MM.1S (cell line): ENCODE measurements around the gene ADAM10.
"Not testable (repeated sequence)": the region's sequence is repeated elsewhere in the genome, so short reads cannot be mapped to it uniquely, and the experiment has no call there.

Experiments
- DNase-seq: peaks from one replicate; pipeline ENCODE4 v3.0.0-alpha.2; 2015
- H2AFZ ChIP-seq: fragments of 300-600 bp; sonication (generic); 2 replicates; pipeline ENCODE4 v1.6.0; 2016; ENCODE audit warnings: antibody characterized with exemption, low read length
- H3F3A ChIP-seq: fragments of 300-600 bp; sonication (generic); 2 replicates; pipeline ENCODE4 v1.6.1; 2016; ENCODE audit warnings: mild to moderate bottlenecking, antibody characterized with exemption, low read length, moderate library complexity, mixed read lengths; ENCODE audit not compliant: insufficient read depth
- H3K27ac ChIP-seq: fragments of 300-600 bp; sonication (generic); 2 replicates; pipeline ENCODE4 v1.5.1; 2016; ENCODE audit warnings: mild to moderate bottlenecking, low read length
- H3K27me3 ChIP-seq: fragments of 300-600 bp; sonication (generic); replicated peaks from 2 replicates; pipeline ENCODE4 v1.6.0; 2016; ENCODE audit warnings: low read length; ENCODE audit not compliant: insufficient read depth
- H3K36me3 ChIP-seq: fragments of 300-600 bp; sonication (generic); replicated peaks from 2 replicates; pipeline ENCODE4 v1.6.1; 2016; ENCODE audit warnings: mild to moderate bottlenecking, low read length, mixed read lengths; ENCODE audit not compliant: insufficient read depth
- H3K4me1 ChIP-seq: fragments of 300-600 bp; sonication (generic); 2 replicates; pipeline ENCODE4 v1.6.1; 2016; ENCODE audit warnings: low read length, mixed read lengths
- H3K4me2 ChIP-seq: fragments of 300-600 bp; sonication (generic); 2 replicates; pipeline ENCODE4 v1.6.0; 2016; ENCODE audit warnings: low read depth, low read length
- H3K4me3 ChIP-seq: fragments of 300-600 bp; sonication (generic); 2 replicates; pipeline ENCODE4 v1.5.1; 2016; ENCODE audit warnings: low read length, mixed read lengths
- H3K79me2 ChIP-seq: fragments of 300-600 bp; sonication (generic); 2 replicates; pipeline ENCODE4 v1.6.1; 2016; ENCODE audit warnings: mixed run types, low read length, mixed read lengths
- H3K9ac ChIP-seq: fragments of 300-600 bp; sonication (generic); 2 replicates; pipeline ENCODE4 v1.6.1; 2016; ENCODE audit warnings: low read length, mixed read lengths
- H3K9me2 ChIP-seq: fragments of 300-600 bp; sonication (generic); replicated peaks from 2 replicates; pipeline ENCODE4 v1.6.1; 2016; ENCODE audit warnings: mild to moderate bottlenecking, low read length, mixed read lengths; ENCODE audit not compliant: insufficient read depth
- H3K9me3 ChIP-seq: fragments of 300-600 bp; sonication (generic); replicated peaks from 2 replicates; pipeline ENCODE4 v1.6.1; 2016; ENCODE audit warnings: mild to moderate bottlenecking, low read length, mixed read lengths; ENCODE audit not compliant: insufficient read depth
- H4K20me1 ChIP-seq: fragments of 300-600 bp; sonication (generic); 2 replicates; pipeline ENCODE4 v1.6.1; 2016; ENCODE audit warnings: mild to moderate bottlenecking, low read length, moderate library complexity, mixed read lengths; ENCODE audit not compliant: insufficient read depth
- CTCF ChIP-seq: fragments of 300-600 bp; sonication (generic); IDR thresholded peaks from 2 replicates; pipeline ENCODE4 v1.5.1; 2016; ENCODE audit warnings: antibody characterized with exemption, low read length, mixed read lengths
- EZH2 ChIP-seq: fragments of 300-600 bp; sonication (generic); optimal IDR thresholded peaks from 2 replicates; pipeline ENCODE3; 2017; ENCODE audit warnings: low read depth, mild to moderate bottlenecking, antibody characterized with exemption, low read length, mixed read lengths
- EZH2phosphoT487 ChIP-seq: fragments of 300-600 bp; sonication (generic); IDR thresholded peaks from 2 replicates; pipeline ENCODE4 v1.6.1; 2018; ENCODE audit warnings: antibody characterized with exemption, low read length

ADAM10 gene

GRCh38 chr15:58771621-58772250 lies 22.2 kb upstream of the ADAM10 start:
- Histone ChIP-seq H3K4me3 (peak overlapping the region; percentile 93), H3K9ac (peak overlapping the region; percentile 78), H3K4me2 (peak overlapping the region; percentile 74), H4K20me1 (no peaks in the 10 kb centered on the region), H3K4me1 (peaks cover 25% of the 10 kb centered on the region), H3K9me2 (no peaks in the 10 kb centered on the region), H3K27me3 (no peaks in the 10 kb centered on the region), H3K36me3 (no peaks in the 10 kb centered on the region), H3F3A (peaks cover 7% of the 10 kb centered on the region; the same call in 1 of the 2 replicates), H2AFZ (peak overlapping the region; percentile 93), H3K27ac (peak overlapping the region; percentile 71; the same call in 1 of the 2 replicates), H3K9me3 (no peaks in the 10 kb centered on the region), H3K79me2 (peaks cover 53% of the 10 kb centered on the region)
- no peak for TF ChIP-seq EZH2phosphoT487
- TF ChIP-seq EZH2, result no peak
- TF ChIP-seq CTCF, result no peak
- no peak for DNase-seq

DNA sequence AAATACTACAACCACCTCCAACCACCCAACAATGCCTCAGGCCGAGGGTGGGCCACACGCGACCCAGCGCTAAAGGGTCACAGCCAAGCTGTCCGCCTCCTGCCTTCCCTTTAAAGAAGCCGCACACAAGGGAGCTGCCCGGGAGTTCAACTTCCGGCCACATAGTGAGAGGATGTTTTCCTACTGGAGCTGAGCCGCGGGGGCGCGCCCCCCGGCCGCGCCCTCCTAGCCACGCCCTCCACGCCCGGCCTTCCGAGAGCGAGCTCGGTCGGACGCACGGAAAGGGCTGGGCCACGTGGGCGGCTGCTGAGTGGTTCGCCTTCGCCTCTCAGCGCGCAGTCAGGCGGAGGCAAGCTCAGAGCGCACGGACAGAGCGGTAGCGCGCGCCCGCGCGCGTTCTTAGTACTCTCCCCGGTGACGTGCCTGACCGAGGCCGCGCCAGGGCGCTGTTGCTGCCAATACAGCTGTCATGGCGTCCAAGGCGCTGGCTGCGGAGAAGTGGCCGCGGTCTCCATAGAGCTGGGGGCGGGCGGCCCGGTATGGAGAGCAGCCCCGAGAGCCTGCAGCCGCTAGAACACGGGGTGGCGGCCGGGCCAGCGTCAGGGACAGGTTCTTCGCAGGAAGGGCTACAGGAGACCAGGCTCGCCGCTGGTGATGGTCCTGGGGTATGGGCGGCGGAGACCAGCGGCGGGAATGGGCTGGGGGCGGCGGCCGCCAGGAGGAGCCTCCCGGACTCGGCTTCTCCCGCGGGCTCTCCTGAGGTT lies 21.5 kb upstream of the ADAM10 start, which contains the start of gene MINDY2:
Gene MINDY2, plus strand, starts transcription at position 446 of the 764 bp plus-strand sequence. Its CDS starts 94 bp downstream, at position 540.
- DNase-seq, result peak; percentile 99
- Histone ChIP-seq H3K79me2 (peaks cover 46% of the 10 kb centered on the region), H3K9me2 (no peaks in the 10 kb centered on the region), H4K20me1 (no peaks in the 10 kb centered on the region), H3K9me3 (no peaks in the 10 kb centered on the region), H3F3A (0 out of 2 replicates have a peak, but pooled peaks cover 3% of the 10 kb centered on the region), H3K4me1 (peaks cover 20% of the 10 kb centered on the region), H3K27me3 (no peaks in the 10 kb centered on the region), H2AFZ (peak within 1 kb of the TSS; percentile 93), H3K27ac (peak within 1 kb of the TSS; percentile 71; the same call in 1 of the 2 replicates), H3K36me3 (no peaks in the 10 kb centered on the region), H3K4me3 (peak within 1 kb of the TSS; percentile 93), H3K9ac (peak within 1 kb of the TSS; percentile 78), H3K4me2 (peak within 1 kb of the TSS; percentile 74)
- TF ChIP-seq CTCF (peak; percentile 39), EZH2phosphoT487 (no peak), EZH2 (no peak)

- H3K79me2 ChIP-seq, result peaks cover 41% of the 10 kb centered on the region
- peaks cover 19% of the 10 kb centered on the region for H3K4me1 ChIP-seq
- H3K9me2 ChIP-seq, result no peaks in the 10 kb centered on the region
- H2AFZ ChIP-seq, result peak overlapping the region; percentile 70
- TF ChIP-seq CTCF, result peak; percentile 23; the same call in 1 of the 2 replicates
- TF ChIP-seq EZH2, result no peak
- no peak for TF ChIP-seq EZH2phosphoT487
- H4K20me1 ChIP-seq, result no peaks in the 10 kb centered on the region
- peak overlapping the region; percentile 65 for H3K4me2 ChIP-seq
- H3K27me3 ChIP-seq, result no peaks in the 10 kb centered on the region
- peak overlapping the region; percentile 70 for H3K4me3 ChIP-seq
- H3K36me3 ChIP-seq, result no peaks in the 10 kb centered on the region
- H3K27ac ChIP-seq, result peak overlapping the region; percentile 41; the same call in 1 of the 2 replicates
- H3F3A ChIP-seq, result 0 out of 2 replicates have a peak, but pooled peaks cover 3% of the 10 kb centered on the region
- peak overlapping the region; percentile 35 for H3K9ac ChIP-seq
- peak; percentile 62 for DNase-seq
- H3K9me3 ChIP-seq, result no peaks in the 10 kb centered on the region
Observed at GRCh38 chr15:58770519-58770856, 21.0 kb upstream of the ADAM10 start.

DNA sequence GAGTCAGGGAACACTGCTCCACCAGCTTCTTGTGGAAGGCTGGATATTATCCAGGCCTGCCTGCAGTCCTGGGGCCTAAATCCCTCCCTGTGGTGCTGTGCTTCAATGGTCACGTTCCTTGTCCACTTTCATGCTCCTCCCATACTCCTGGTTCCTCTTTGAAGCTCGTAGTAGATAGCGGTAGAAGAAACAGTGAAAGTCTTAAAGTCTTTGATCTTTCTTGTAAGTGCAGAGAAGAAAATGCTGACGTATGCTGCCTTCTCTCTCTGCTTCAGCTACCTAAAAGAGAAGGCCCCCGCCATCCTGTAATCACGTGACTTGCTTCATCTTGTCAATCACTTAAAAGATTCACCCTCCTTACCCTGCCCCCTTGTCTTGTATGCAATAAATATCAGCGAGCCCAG lies 19.1 kb upstream of the ADAM10 start:
- Histone ChIP-seq H3K79me2 (peaks cover 23% of the 10 kb centered on the region), H3K4me1 (peaks cover 15% of the 10 kb centered on the region)
- H3K9me2 ChIP-seq, H4K20me1 ChIP-seq, DNase-seq, H3K36me3 ChIP-seq, H3K27me3 ChIP-seq, H3F3A ChIP-seq, H3K4me3 ChIP-seq, H3K9ac ChIP-seq, H3K27ac ChIP-seq, H3K4me2 ChIP-seq, H2AFZ ChIP-seq, H3K9me3 ChIP-seq: not testable (repeated sequence)
